GM12873 (cell line): Measurements from ENCODE around the gene FAM120A.

Experiments used
- CTCF ChIP-seq: IDR thresholded peaks from 2 replicates; pipeline ENCODE4 v1.5.1; 2012; ENCODE audit warnings: low read depth, mild to moderate bottlenecking, moderate library complexity, low read length, control low read depth; ENCODE audit not compliant: insufficient read depth; ENCODE audit errors: missing control alignments

The FAM120A gene

GRCh38 chr9:93422977-93423616 is 28.4 kb upstream of the FAM120A start:
- TF ChIP-seq CTCF, result no peak

- peak; percentile 45 for TF ChIP-seq CTCF
Observed at GRCh38 chr9:93427655-93428379, 23.7 kb upstream of the FAM120A start.

GRCh38 chr9:93431539-93432105 is 19.9 kb upstream of the FAM120A start:
- no peak for TF ChIP-seq CTCF

- no peak for TF ChIP-seq CTCF
Observed at GRCh38 chr9:93432964-93433363, 18.5 kb upstream of the FAM120A start.

- TF ChIP-seq CTCF, result no peak
Observed at GRCh38 chr9:93434056-93434455, 17.4 kb upstream of the FAM120A start.

- no peak for TF ChIP-seq CTCF
Observed at GRCh38 chr9:93435386-93435785, 16.1 kb upstream of the FAM120A start.

GRCh38 chr9:93436218-93436617 is 15.3 kb upstream of the FAM120A start:
- TF ChIP-seq CTCF, result no peak
